Measurements from ENCODE around the gene ANKRD13D.
"Not testable (repeated sequence)": the region's sequence is repeated elsewhere in the genome, so short reads cannot be mapped to it uniquely, and the experiment has no call there.

ANKRD13D gene

GRCh38 chr11:67304511-67305113 is 15.5 kb downstream of the ANKRD13D start:
- DNase-seq = peak in 1 of 2 experiments; percentile 29

- DNase-seq = no peak
Measured at GRCh38 chr11:67306769-67307544, 17.9 kb downstream of the ANKRD13D start.

GRCh38 chr11:67307545-67308001 is 18.5 kb downstream of the ANKRD13D start:
- DNase-seq = no peak

DNA sequence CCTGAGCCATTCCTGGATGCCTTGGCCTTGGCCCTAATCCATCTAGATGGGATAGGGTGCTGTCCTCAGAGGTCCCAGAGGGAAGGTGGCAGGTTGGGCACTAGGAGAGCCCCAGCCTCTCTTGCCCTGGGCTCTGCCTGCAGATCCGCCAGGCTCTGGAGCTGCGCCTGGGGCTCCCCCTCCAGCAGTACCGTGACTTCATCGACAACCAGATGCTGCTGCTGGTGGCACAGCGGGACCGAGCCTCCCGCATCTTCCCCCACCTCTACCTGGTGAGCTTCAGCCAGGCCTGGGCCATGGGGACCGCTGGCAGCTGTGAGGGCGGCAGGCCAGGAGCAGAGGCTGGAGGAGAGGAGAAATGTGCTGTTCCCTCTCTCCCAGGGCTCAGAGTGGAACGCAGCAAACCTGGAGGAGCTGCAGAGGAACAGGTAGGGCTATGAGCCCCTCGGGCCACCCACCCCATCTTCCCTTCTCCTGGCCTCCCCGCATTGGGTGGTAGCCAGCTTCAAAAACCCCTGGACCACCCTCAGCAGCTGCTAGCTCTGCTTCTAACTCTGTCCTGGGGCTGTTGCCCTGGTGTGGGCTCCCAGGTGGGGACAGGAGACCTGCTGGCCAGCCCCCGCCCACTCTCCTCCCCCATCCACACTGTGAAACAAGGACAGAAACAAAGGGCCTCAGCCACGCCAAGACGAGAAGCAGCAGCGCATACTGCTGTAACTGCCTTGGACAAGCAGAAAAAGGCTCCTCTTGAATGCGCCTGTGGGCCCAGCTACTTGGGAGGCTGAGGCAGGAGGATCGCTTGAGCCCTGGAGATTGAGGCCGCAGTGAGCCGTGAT is 19.1 kb downstream of the ANKRD13D start:
- DNase-seq = no peak

GRCh38 chr11:67309166-67309565 is 20.1 kb downstream of the ANKRD13D start:
- DNase-seq = no peak

- no peak for DNase-seq
Measured at GRCh38 chr11:67309661-67310061, 20.6 kb downstream of the ANKRD13D start.

- no peak for DNase-seq
Measured at GRCh38 chr11:67310246-67311050, 21.3 kb downstream of the ANKRD13D start.

DNA sequence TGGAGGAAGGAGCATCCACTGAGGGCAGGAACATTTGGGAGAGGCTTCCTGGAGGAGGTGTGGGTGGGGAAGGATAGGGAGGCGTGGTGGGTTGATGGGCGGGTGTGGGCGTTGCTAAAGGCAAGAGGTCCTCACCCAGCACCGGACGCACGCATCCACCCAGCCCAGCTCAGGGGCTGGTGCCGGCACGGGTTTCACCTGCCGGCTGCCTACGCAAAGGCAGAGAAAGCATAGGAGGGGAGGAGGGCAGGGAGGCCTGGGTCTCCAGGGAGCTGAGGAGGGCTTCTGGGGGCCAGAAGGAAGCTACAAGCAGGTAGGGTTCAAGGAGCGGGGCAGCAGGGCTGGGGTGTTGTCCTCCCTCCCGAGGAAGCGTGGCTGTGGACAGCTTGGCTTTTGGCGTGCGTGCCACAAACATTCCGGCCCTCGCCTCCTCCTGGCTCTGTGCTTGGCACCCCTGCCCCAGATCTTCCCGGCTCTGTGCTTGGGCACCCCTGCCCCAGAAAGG is 22.0 kb downstream of the ANKRD13D start:
- no peak for DNase-seq

- DNase-seq = no peak
Measured at GRCh38 chr11:67311556-67312082, 22.5 kb downstream of the ANKRD13D start.

GRCh38 chr11:67312187-67313021 is 23.3 kb downstream of the ANKRD13D start:
- no peak for DNase-seq

- no peak for DNase-seq
Measured at GRCh38 chr11:67313125-67313890, 24.2 kb downstream of the ANKRD13D start.

DNA sequence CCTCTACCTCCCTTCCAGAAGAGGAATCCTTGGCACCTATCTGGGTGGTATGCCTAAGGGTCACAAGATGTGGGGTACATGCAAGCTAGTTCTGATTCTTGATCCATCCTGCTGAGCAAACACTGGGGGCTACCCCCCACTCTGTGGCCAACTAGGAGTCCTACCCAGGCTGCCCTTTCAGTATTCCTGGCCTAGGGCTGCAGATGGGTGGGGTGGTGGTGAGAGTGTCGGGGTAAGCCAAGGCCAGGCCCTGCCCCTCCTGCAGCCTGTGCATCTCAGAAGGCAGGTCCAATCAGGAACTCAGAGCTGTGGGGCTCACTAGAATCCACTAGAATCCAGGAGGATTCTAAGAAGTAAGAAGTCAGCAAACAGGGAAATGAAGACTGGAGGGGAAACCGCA is 25.1 kb downstream of the ANKRD13D start:
- DNase-seq = no peak

GRCh38 chr11:67315325-67315909 is 26.3 kb downstream of the ANKRD13D start:
- DNase-seq = no peak

DNA sequence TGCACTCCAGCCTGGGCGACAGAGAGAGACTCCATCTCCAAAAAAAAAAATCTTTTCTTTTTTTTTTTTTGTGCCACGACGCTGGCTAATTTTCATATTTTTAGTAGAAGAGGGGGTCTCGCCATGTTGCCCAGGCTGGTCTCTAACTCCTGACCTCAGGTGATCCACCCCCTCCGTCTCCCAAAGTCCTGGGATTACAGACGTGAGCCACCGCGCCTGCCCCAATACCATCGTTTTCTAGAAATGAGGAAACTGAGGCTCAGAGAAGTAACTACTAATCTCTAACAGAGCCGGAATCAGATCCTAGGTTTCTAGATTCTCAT is 27.7 kb downstream of the ANKRD13D start:
- DNase-seq = no peak

DNA sequence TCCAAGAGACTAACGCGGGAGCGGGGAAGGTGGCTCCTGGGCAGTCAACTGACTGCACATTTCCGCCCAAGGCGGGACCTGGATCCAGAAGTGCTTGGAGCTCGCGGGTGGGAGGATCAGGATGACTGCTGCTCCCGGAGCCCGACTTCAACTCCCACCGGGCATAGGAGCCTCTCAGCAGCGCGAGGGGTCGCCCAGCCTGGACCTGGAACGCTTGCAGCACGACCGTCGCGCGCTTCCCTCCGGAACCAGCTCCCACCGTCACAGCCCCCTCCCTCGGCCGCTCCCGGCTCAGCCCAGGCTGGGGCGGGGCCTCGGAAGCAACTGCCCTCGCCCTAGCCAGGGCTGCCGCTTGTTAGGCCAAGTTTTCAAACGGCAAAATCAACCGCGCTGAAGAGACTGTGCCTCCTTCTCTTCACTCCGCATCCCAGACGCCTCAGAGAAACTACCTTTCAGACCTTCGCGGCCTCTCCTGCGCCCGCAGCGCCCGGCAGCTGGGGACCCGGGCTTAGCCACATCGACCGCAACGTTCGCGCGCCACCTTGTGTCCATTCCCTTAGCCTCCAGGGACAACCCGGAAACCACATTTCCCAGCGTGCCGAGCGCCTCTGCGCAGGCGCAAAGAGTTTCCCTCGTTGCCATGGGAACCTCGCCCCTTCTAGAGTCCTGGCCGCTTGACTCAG is 28.2 kb downstream of the ANKRD13D start:
- DNase-seq = peak; percentile 97 to 99

GRCh38 chr11:67317888-67318555 is 28.9 kb downstream of the ANKRD13D start:
- DNase-seq = peak in 1 of 2 experiments; percentile 87

DNA sequence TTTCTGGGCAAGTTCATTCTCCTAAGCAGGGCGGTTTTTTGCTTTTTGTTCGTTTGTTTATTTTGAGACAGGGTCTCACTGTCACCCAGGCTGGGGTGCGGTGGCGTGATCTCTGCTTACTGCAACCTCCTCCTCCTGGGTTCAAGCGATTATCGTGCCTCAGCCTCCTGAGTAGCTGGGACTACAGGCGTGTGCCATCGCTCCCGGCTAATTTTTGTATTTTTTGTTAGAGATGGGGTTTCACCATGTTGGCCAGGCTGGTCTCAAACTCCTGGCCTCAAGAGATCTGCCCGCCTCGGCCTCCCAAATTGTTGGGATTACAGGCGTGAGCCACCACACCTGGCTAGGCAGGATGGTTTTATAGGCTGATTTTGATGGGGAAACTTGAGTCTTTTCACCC is 29.8 kb downstream of the ANKRD13D start:
- DNase-seq = not testable (repeated sequence)

GRCh38 chr11:67320011-67320410 is 30.9 kb downstream of the ANKRD13D start:
- no peak for DNase-seq

DNA sequence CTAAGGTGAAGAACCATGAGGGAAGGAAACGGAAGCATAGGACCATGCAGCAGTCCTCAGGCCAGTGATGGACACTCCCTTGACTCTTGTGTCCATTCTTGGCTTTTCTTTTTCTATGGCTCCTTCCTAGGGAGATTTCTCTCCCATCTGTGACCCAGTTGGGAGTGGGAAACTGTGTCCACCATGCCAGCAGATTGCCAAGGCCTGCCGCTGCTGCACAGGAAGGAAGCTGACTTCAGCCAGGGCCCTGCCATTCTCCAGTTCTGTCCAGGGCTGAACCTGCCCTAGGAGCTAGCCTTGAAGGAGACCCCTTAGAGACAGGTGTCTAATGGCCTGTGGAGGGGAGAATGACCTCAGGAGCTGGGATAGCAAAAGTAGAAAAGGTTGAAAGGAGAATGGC is 31.6 kb downstream of the ANKRD13D start:
- DNase-seq = no peak

Measured in NCI-H526 (cell line).